K562 (cell line): ENCODE results near the gene PSD2. TPM values are rescaled to one million over a fixed set of nuclear protein-coding genes. Genes with fewer than 3 reads are reported as not detected.

Experiments
- ATAC-seq: fragments of 200-7000 bp; cut with Tn5 transposase; 3 replicates; pipeline ENCODE4 v1.9.1; 2020; ENCODE audit warnings: moderate library complexity
- BruUV-seq: library from RNA; stranded (reverse); fragments of 400-500 nt; replicated peaks from 2 replicates; lab custom pipeline; 2021; lab: Mats Ljungman, UMichigan
- CTCF ChIA-PET: fragments of 300-600 bp; formaldehyde crosslinking; extraction: SDS; loops from one replicate; lab custom pipeline; 2021; ENCODE audit warnings: low intra/inter-chr PET ratio; lab: Yijun Ruan, JAX
- POLR2A ChIA-PET: fragments of 300-600, 350-650 bp; sonication (Branson Sonifier 250); formaldehyde crosslinking; extraction: SDS; loops from one replicate; lab custom pipeline; 2021; ENCODE audit warnings: antibody characterized with exemption, inconsistent platforms; lab: Yijun Ruan, JAX
- DNase-seq, 4 experiments: peaks; one replicate each; pipeline versions ENCODE4 v3.0.0 to v3.0.0-alpha.2; 2011 to 2018; ENCODE audit warnings: low spot score in 3 of 4, mixed read lengths in 3 of 4; ENCODE audit errors: extremely low read depth in 1 of 4
- FAIRE-seq: peaks from 2 replicates; lab custom pipeline; 2011; peaks lifted over from hg19 to GRCh38; lab: Jason Lieb, UNC
- H2AFZ ChIP-seq: 2 replicates; pipeline ENCODE4 v1.6.0; 2011; ENCODE audit warnings: low read depth, low read length, control low read depth, inconsistent platforms
- H3K27ac ChIP-seq: fragments of 200-600 bp; 3 replicates; pipeline ENCODE4 v1.8.0; 2011; ENCODE audit warnings: low read depth, mild to moderate bottlenecking, control low read depth, inconsistent platforms, low read length, moderate library complexity, mixed read lengths; ENCODE audit errors: extremely low read depth
- H3K27me3 ChIP-seq, 2 experiments: fragments of 300-600 bp in 1 of 2; 2 replicates in 1 of 2; 3 replicates in 1 of 2; pipeline versions ENCODE4 v1.6.0 to v1.8.0; 2011; ENCODE audit warnings: inconsistent platforms in 2 of 2, low read length in 2 of 2, mild to moderate bottlenecking in 1 of 2, mixed read lengths in 1 of 2, moderate library complexity in 1 of 2; ENCODE audit not compliant: control insufficient read depth in 2 of 2, insufficient read depth in 2 of 2
- H3K36me3 ChIP-seq: fragments of 300-600 bp; 3 replicates; pipeline ENCODE4 v1.8.0; 2011; ENCODE audit warnings: mild to moderate bottlenecking, low read length, inconsistent platforms; ENCODE audit not compliant: control insufficient read depth, insufficient read depth
- H3K4me1 ChIP-seq, 2 experiments: fragments of 200-600 bp in 1 of 2; replicated peaks in 1 of 2; 2 replicates in 1 of 2; 3 replicates in 1 of 2; pipeline versions ENCODE4 v1.5.1 to v1.8.0; 2011; ENCODE audit warnings: inconsistent platforms in 2 of 2, low read length in 2 of 2, mild to moderate bottlenecking in 1 of 2, mixed read lengths in 1 of 2, moderate library complexity in 1 of 2; ENCODE audit not compliant: control insufficient read depth in 2 of 2, insufficient read depth in 2 of 2
- H3K4me2 ChIP-seq: 2 replicates; pipeline ENCODE4 v1.6.1; 2011; ENCODE audit warnings: low read length, control low read depth, inconsistent platforms, mixed read lengths; ENCODE audit not compliant: insufficient read depth
- H3K4me3 ChIP-seq: fragments of 200-600 bp; sonication (generic), shearing (Covaris generic); 2 replicates; pipeline ENCODE4 v1.5.1; 2016; ENCODE audit warnings: control low read depth, inconsistent platforms
- H3K79me2 ChIP-seq: fragments of 200-600 bp; 3 replicates; pipeline ENCODE4 v1.8.0; 2011; ENCODE audit warnings: low read length, inconsistent platforms; ENCODE audit not compliant: control insufficient read depth, insufficient read depth
- H3K9ac ChIP-seq, 2 experiments: 2 replicates each; pipeline versions ENCODE4 v1.6.0 to v1.6.1; 2011; ENCODE audit warnings: low read depth in 2 of 2, low read length in 2 of 2, control low read depth in 1 of 2, inconsistent platforms in 1 of 2, mild to moderate bottlenecking in 1 of 2, mixed read lengths in 1 of 2; ENCODE audit not compliant: insufficient read depth in 1 of 2
- H3K9me1 ChIP-seq: one replicate; pipeline ENCODE4 v1.6.0; 2011; ENCODE audit warnings: inconsistent platforms, mild to moderate bottlenecking, low read length, moderate library complexity; ENCODE audit not compliant: control insufficient read depth, insufficient read depth
- H3K9me3 ChIP-seq: replicated peaks from 2 replicates; pipeline ENCODE4 v1.5.1; 2011; ENCODE audit warnings: low read depth, low read length, inconsistent platforms; ENCODE audit not compliant: control insufficient read depth, insufficient read depth
- H4K20me1 ChIP-seq: replicated peaks from 2 replicates; pipeline ENCODE4 v1.6.1; 2011; ENCODE audit warnings: low read length, inconsistent platforms, mixed read lengths; ENCODE audit not compliant: control insufficient read depth, insufficient read depth
- ATF4 ChIP-seq: fragments of 450-650 bp; formaldehyde crosslinking; IDR thresholded peaks from 2 replicates; pipeline ENCODE4 v1.4.0; 2022; ENCODE audit warnings: mild to moderate bottlenecking, moderate library complexity
- CEBPG ChIP-seq, 3 experiments: fragments of 200-800 bp in 1 of 3; sonication (Bioruptor generic) in 1 of 3; sonication (generic) in 1 of 3; formaldehyde crosslinking in 1 of 3; IDR thresholded peaks in 2 of 3; conservative IDR thresholded peaks in 1 of 3; 2 replicates each; pipeline versions ENCODE4 v1.6.1 to v1.8.0; 2016 to 2022; ENCODE audit warnings: missing compliant biosample characterization in 2 of 3, missing genetic modification characterization in 2 of 3, mild to moderate bottlenecking in 1 of 3, missing genetic modification reagents in 1 of 3
- E2F4 ChIP-seq: sonication (generic); formaldehyde crosslinking; IDR thresholded peaks from 2 replicates; pipeline ENCODE4 v1.8.0; 2022; ENCODE audit warnings: mild to moderate bottlenecking, low read depth, missing genetic modification reagents
- EHMT2 ChIP-seq: fragments of 450-650 bp; IDR thresholded peaks from 2 replicates; pipeline ENCODE4 v1.6.1; 2018; ENCODE audit warnings: antibody characterized with exemption
- EP300 ChIP-seq: IDR thresholded peaks from 2 replicates; pipeline ENCODE4 v1.6.1; 2012; ENCODE audit warnings: low read length, improper control_type of control experiment
- HLTF ChIP-seq: fragments of 450-650 bp; IDR thresholded peaks from 2 replicates; pipeline ENCODE4 v1.6.1; 2016
- KLF13 ChIP-seq: fragments of 450-650 bp; IDR thresholded peaks from 2 replicates; pipeline ENCODE4 v1.6.1; 2016; ENCODE audit warnings: missing genetic modification characterization, low read depth, mild to moderate bottlenecking, missing compliant biosample characterization, moderate library complexity, borderline replicate concordance
- NONO ChIP-seq, 2 experiments: fragments of 200-400 bp in 1 of 2; fragments of 450-650 bp in 1 of 2; formaldehyde crosslinking in 1 of 2; IDR thresholded peaks; 2 replicates each; pipeline ENCODE4 v1.6.1; 2017; ENCODE audit warnings: low read depth in 2 of 2, mild to moderate bottlenecking in 2 of 2, moderate library complexity in 2 of 2, low read length in 1 of 2
- TEAD1 ChIP-seq, 2 experiments: fragments of 450-650 bp in 1 of 2; sonication (generic) in 1 of 2; formaldehyde crosslinking; IDR thresholded peaks; 2 replicates each; pipeline versions ENCODE4 v1.4.0 to v1.8.0; 2020 to 2022; ENCODE audit warnings: mild to moderate bottlenecking in 2 of 2, missing genetic modification reagents in 1 of 2
- ZBTB33 ChIP-seq: sonication (generic); formaldehyde crosslinking; IDR thresholded peaks from 2 replicates; pipeline ENCODE4 v1.8.1; 2023; ENCODE audit warnings: mild to moderate bottlenecking, missing genetic modification reagents
- ZNF212 ChIP-seq: fragments of 450-650 bp; formaldehyde crosslinking; IDR thresholded peaks from 2 replicates; pipeline ENCODE4 v1.4.0; 2020; ENCODE audit warnings: mild to moderate bottlenecking
- ZNF511 ChIP-seq: sonication (generic); formaldehyde crosslinking; IDR thresholded peaks from 2 replicates; pipeline ENCODE4 v1.8.0; 2022; ENCODE audit warnings: mild to moderate bottlenecking, missing genetic modification reagents
- WGBS: fragments of 100-300 bp; shearing (Covaris generic); methylation state at CpG from one replicate; pipeline ENCODE4 v1.1.6; 2016; ENCODE audit warnings: low coverage, mixed read lengths; ENCODE audit not compliant: insufficient coverage; ENCODE audit errors: missing lambda C conversion rate; 5-methylcytosine and 5-hydroxymethylcytosine counted together
- in situ Hi-C: fragments of 300-500 bp; cut with MboI; formaldehyde crosslinking; loops from 4 replicates; pipeline ENCODE4 v1.15.0; 2018; ENCODE audit warnings: inconsistent platforms, mixed read lengths
- intact Hi-C: fragments of 100-400 bp; cut with micrococcal nuclease; formaldehyde crosslinking; loops from 2 replicates; pipeline ENCODE4 v1.14.2; 2022
- polyA plus RNA-seq, 8 experiments: library from polyadenylated mRNA; depleted of rRNA in 4 of 8; stranded (reverse) in 5 of 8; unstranded in 3 of 8; fragments of >200 nt; fragmentation: Nextera tagmentation in 2 of 8; fragmentation: Illumina TruSeq in 1 of 8; extraction: Ambion mirVana in 2 of 8; extraction: Trizol in 1 of 8; gene quantifications; 2 replicates each; pipeline versions ENCODE4 v1.2.1 to v1.2.3, GENCODE V29; 2011 to 2014; ENCODE audit warnings: inconsistent platforms in 1 of 8, missing spikeins in 1 of 8
- total RNA-seq, 7 experiments: library from RNA; depleted of rRNA in 6 of 7; stranded (reverse); fragments of >200 nt in 6 of 7; fragmentation: Illumina TruSeq in 2 of 7; extraction: Trizol in 2 of 7; gene quantifications; 2 replicates each; pipeline versions ENCODE4 v1.2.1 to v1.2.3, GENCODE V29; 2011 to 2021; ENCODE audit warnings: low replicate concordance in 1 of 7

PSD2 gene
- total and polyA plus RNA-seq, 9 of the 15 experiments (the other 6 are each of a cell fraction or from before 2014, with no cell fraction given), result 0.01 to 0.09 (median 0.04) TPM; not detected in 4

GRCh38 chr5:139839232-139839815 lies 43.7 kb downstream of the PSD2 start:
- peaks cover 7 to 37% of the 10 kb centered on the region in 2 experiments; a peak in 4 of 5 replicates for H3K27me3 ChIP-seq
- H3K9ac ChIP-seq, result no peak overlapping the region
- H3K9me1 ChIP-seq, result no peaks in the 10 kb centered on the region
- H2AFZ ChIP-seq, result no peak overlapping the region
- H4K20me1 ChIP-seq, result 0 out of 2 replicates have a peak, but pooled peaks cover 16% of the 10 kb centered on the region
- H3K9me3 ChIP-seq, result no peaks in the 10 kb centered on the region
- H3K4me2 ChIP-seq, result no peak overlapping the region
- intact Hi-C loops (no loop called here), in situ Hi-C loops (no loop called here)
- FAIRE-seq (no peak), ATAC-seq (no peak), DNase-seq (no peak)
- BruUV-seq, result no TSS peak
- H3K27ac ChIP-seq, result no peak overlapping the region
- H3K4me3 ChIP-seq, result no peak overlapping the region
- no peaks in the 10 kb centered on the region for H3K79me2 ChIP-seq
- ChIA-PET POLR2A (interaction anchor here (0.5 to 0.6 kb wide), 2 partner anchors 49 to 314 kb away, joined by 3 read pairs; no protein-coding TSS in a partner anchor), CTCF (no interaction called here)
- no peaks in the 10 kb centered on the region for H3K4me1 ChIP-seq
- 2% methylated on average over 16 of the region's 16 CpGs for WGBS
- H3K36me3 ChIP-seq, result no peaks in the 10 kb centered on the region
- TF ChIP-seq EP300 (no peak), E2F4 (CRISPR knock-in tag) (no peak), CEBPG (CRISPR knock-in tag; IDR thresholded peaks at IDR 0.05) (no peak), CEBPG (tag; conservative IDR thresholded peaks at IDR 0.05 in 1 of 2, IDR thresholded peaks at IDR 0.05 in 1 of 2) (no peak), ZNF511 (no peak), NONO (IDR thresholded peaks at IDR 0.05; ENCODE audit: low read depth in 2 of 2, low read length in 1 of 2) (no peak), ZNF212 (CRISPR knock-in tag) (no peak), EHMT2 (no peak), ATF4 (CRISPR knock-in tag) (no peak), KLF13 (tag) (no peak), ZBTB33 (no peak), TEAD1 (CRISPR knock-in tag; IDR thresholded peaks at IDR 0.05) (no peak), HLTF (no peak)
